ENCODE measurements around the gene CNTNAP2.

Gene CNTNAP2

DNA sequence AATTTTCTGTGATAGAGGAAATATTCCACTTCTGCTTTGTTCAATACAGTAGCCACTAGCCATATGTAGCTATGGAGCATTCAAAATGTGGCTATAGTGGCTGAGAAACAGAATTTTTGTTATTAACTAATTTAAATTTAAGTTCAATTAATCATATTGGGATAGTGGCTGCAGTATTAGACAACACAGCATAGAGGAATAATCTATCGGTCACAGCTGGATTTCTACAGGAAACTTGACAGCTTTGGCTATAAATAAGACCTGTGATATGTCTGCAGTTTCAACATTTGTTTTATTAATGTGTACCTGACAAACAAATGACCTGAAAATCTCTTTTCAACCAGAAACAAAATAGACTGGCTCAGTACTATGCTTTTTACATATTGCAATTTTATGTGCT is 953.2 kb downstream of the CNTNAP2 start:
- no peaks in the 10 kb centered on the region for H4K20me1 ChIP-seq
- peaks cover 10% of the 10 kb centered on the region for H3K9me3 ChIP-seq
- H3K9ac ChIP-seq, result no peak overlapping the region
- H3K4me1 ChIP-seq, result peaks cover 12% of the 10 kb centered on the region
- H3K27me3 ChIP-seq, result no peaks in the 10 kb centered on the region
- no peaks in the 10 kb centered on the region for H3K36me3 ChIP-seq
- TF ChIP-seq Cebpa-rat (IDR thresholded peaks at IDR 0.05), result no peak
- H3K4me3 ChIP-seq, result no peak overlapping the region
- no peak overlapping the region for H3K4me2 ChIP-seq
- no peak overlapping the region for H3K27ac ChIP-seq

- Histone ChIP-seq H3K27me3 (no peaks in the 10 kb centered on the region), H3K4me2 (no peak overlapping the region), H3K9ac (no peak overlapping the region), H3K36me3 (no peaks in the 10 kb centered on the region), H3K9me3 (peaks cover 10% of the 10 kb centered on the region), H4K20me1 (no peaks in the 10 kb centered on the region), H3K4me1 (peaks cover 12% of the 10 kb centered on the region), H3K4me3 (no peak overlapping the region), H3K27ac (no peak overlapping the region)
- TF ChIP-seq Cebpa-rat (IDR thresholded peaks at IDR 0.05), result no peak
These were observed 954.3 kb downstream of the CNTNAP2 start for GRCh38 chr7:147070886-147071285.

GRCh38 chr7:147071536-147071935 is 954.9 kb downstream of the CNTNAP2 start:
- H3K9ac ChIP-seq, result no peak overlapping the region
- H3K9me3 ChIP-seq, result peaks cover 10% of the 10 kb centered on the region

GRCh38 chr7:147078312-147078711 is 961.7 kb downstream of the CNTNAP2 start:
- Histone ChIP-seq H3K9me3 (no peaks in the 10 kb centered on the region), H3K9ac (no peak overlapping the region), H3K27me3 (no peaks in the 10 kb centered on the region), H3K27ac (no peak overlapping the region), H3K4me3 (no peak overlapping the region), H4K20me1 (no peaks in the 10 kb centered on the region), H3K4me2 (no peak overlapping the region), H3K4me1 (no peaks in the 10 kb centered on the region), H3K36me3 (no peaks in the 10 kb centered on the region)
- TF ChIP-seq Cebpa-rat (IDR thresholded peaks at IDR 0.05), result no peak

More at GRCh38 chr7:147071536-147071935, 954.9 kb downstream of the CNTNAP2 start:
- Histone ChIP-seq H3K36me3 (no peaks in the 10 kb centered on the region), H3K4me2 (no peak overlapping the region), H3K27me3 (no peaks in the 10 kb centered on the region), H3K4me1 (peaks cover 12% of the 10 kb centered on the region), H3K27ac (no peak overlapping the region), H4K20me1 (no peaks in the 10 kb centered on the region), H3K4me3 (no peak overlapping the region)
- no peak for TF ChIP-seq Cebpa-rat (IDR thresholded peaks at IDR 0.05)

DNA sequence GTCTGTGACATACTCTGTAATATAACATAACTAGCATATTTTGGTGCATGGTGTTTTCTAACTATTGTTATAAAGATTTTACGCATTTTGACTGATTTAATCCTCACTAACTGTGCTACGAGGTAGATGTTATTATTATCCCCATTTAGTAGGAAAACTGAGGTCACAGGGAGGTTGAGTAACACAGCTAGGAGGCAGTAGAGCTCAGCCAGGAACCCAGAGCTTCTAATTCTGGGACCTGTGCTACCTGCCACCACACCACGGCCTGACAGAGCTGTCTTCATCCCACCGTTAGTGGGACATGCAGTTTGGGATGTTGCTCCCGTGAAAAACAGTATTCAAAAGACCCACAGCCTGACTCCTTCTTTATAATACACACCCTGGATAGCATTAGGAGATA is 962.5 kb downstream of the CNTNAP2 start:
- no peak overlapping the region for H3K9ac ChIP-seq
- H3K27me3 ChIP-seq, result no peaks in the 10 kb centered on the region
- no peaks in the 10 kb centered on the region for H3K4me1 ChIP-seq
- H4K20me1 ChIP-seq, result no peaks in the 10 kb centered on the region
- no peak overlapping the region for H3K27ac ChIP-seq
- no peak for TF ChIP-seq Cebpa-rat (IDR thresholded peaks at IDR 0.05)
- no peak overlapping the region for H3K4me3 ChIP-seq
- H3K9me3 ChIP-seq, result no peaks in the 10 kb centered on the region
- no peaks in the 10 kb centered on the region for H3K36me3 ChIP-seq
- H3K4me2 ChIP-seq, result no peak overlapping the region

DNA sequence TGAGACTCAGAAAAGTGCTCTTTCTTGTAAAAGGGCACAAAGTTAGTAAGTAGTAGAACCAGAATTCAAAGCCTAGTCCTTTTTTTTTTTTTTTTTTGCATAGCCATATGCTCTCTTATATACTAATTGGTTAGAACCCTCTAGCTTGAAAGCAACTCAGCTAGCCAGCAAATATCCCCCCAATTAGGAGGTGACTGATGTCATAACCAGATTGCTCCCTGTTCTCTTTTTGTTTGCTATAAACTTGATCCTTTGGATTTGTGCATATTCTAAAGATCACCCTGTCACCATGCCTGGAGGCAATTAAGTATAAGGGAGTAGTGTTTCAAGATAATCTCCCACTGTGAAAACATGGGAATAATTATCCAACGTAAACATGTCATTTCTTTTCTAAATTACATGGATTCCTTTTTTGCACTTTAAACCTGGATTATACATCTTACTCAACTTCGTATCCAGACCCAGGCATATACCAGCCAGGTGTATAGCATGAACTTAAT is 963.4 kb downstream of the CNTNAP2 start:
- Histone ChIP-seq H3K9ac (no peak overlapping the region), H4K20me1 (no peaks in the 10 kb centered on the region), H3K9me3 (no peaks in the 10 kb centered on the region), H3K36me3 (no peaks in the 10 kb centered on the region), H3K4me3 (no peak overlapping the region), H3K4me2 (no peak overlapping the region), H3K27me3 (no peaks in the 10 kb centered on the region), H3K27ac (no peak overlapping the region), H3K4me1 (no peaks in the 10 kb centered on the region)
- TF ChIP-seq Cebpa-rat (IDR thresholded peaks at IDR 0.05), result no peak

DNA sequence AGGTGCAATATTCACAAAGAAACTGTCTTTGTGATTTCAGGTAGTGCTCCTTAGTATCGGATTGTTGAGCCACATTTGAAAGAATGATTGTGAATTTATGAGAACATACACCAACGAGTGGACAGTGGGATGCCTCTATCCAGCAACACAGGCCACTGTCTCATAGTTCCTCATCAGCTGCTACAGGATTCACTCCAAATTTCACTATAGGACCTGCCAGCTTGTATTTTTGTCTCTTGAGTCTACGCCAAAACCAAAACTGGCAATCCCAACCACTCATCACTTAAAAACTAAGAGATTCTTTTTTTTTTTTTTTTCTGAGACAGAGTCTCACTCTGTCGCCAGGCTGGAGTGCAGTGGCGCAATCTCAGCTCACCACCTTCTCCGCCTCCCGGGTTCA is 964.5 kb downstream of the CNTNAP2 start:
- Histone ChIP-seq H3K36me3 (no peaks in the 10 kb centered on the region), H3K4me3 (no peak overlapping the region), H3K4me2 (no peak overlapping the region), H3K27ac (no peak overlapping the region), H3K27me3 (no peaks in the 10 kb centered on the region), H3K4me1 (no peaks in the 10 kb centered on the region), H3K9me3 (no peaks in the 10 kb centered on the region), H3K9ac (no peak overlapping the region), H4K20me1 (no peaks in the 10 kb centered on the region)
- TF ChIP-seq Cebpa-rat (IDR thresholded peaks at IDR 0.05), result no peak

- Histone ChIP-seq H3K4me3 (no peak overlapping the region), H3K36me3 (no peaks in the 10 kb centered on the region), H3K9ac (no peak overlapping the region), H4K20me1 (no peaks in the 10 kb centered on the region), H3K4me1 (peaks cover 27% of the 10 kb centered on the region), H3K4me2 (peak overlapping the region; percentile 47), H3K9me3 (peaks cover 20% of the 10 kb centered on the region), H3K27ac (no peak overlapping the region), H3K27me3 (no peaks in the 10 kb centered on the region)
- TF ChIP-seq Cebpa-rat (IDR thresholded peaks at IDR 0.05), result no peak
These were observed 972.5 kb downstream of the CNTNAP2 start for GRCh38 chr7:147089051-147089461.

- Histone ChIP-seq H3K36me3 (no peaks in the 10 kb centered on the region), H3K9me3 (peaks cover 25% of the 10 kb centered on the region), H3K4me3 (no peak overlapping the region), H3K27me3 (no peaks in the 10 kb centered on the region), H3K4me2 (peak overlapping the region; percentile 47), H3K9ac (no peak overlapping the region), H3K27ac (no peak overlapping the region), H3K4me1 (peaks cover 27% of the 10 kb centered on the region), H4K20me1 (no peaks in the 10 kb centered on the region)
- TF ChIP-seq Cebpa-rat (IDR thresholded peaks at IDR 0.05), result no peak
These were observed 973.0 kb downstream of the CNTNAP2 start for GRCh38 chr7:147089608-147090007.

- Histone ChIP-seq H3K4me3 (no peak overlapping the region), H4K20me1 (no peaks in the 10 kb centered on the region), H3K4me1 (peaks cover 33% of the 10 kb centered on the region), H3K27me3 (no peaks in the 10 kb centered on the region), H3K9me3 (peaks cover 32% of the 10 kb centered on the region), H3K36me3 (peaks cover 4% of the 10 kb centered on the region; the same call in 1 of the 2 replicates), H3K9ac (0 out of 2 replicates have a peak overlapping the region, but pooled peaks have one; percentile 16), H3K27ac (peak overlapping the region; percentile 66), H3K4me2 (peak overlapping the region; percentile 69)
- no peak for TF ChIP-seq Cebpa-rat (IDR thresholded peaks at IDR 0.05)
These were observed 980.0 kb downstream of the CNTNAP2 start for GRCh38 chr7:147096629-147097028.

DNA sequence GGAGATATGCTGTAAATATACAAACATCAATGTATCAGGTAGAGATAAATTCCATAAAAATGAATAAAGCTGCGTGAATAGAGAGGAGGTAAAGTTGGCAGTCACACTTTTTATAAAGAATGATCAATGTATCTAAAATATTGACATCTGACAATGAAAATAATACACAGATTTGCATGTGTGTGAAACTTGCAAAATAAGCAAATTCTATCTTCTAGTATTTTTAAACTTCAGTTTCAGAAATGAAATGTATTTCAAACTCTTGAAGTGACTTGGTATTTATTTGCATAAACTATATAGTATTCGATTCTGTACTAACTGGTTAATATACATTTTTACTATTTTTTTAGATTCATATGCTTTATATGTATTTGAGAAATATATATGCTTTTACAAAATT is 986.6 kb downstream of the CNTNAP2 start:
- TF ChIP-seq Cebpa-rat (IDR thresholded peaks at IDR 0.05), result no peak
- no peak overlapping the region for H3K4me2 ChIP-seq
- no peaks in the 10 kb centered on the region for H3K4me1 ChIP-seq
- peaks cover 4% of the 10 kb centered on the region; the same call in 1 of the 2 replicates for H3K36me3 ChIP-seq
- no peak overlapping the region for H3K27ac ChIP-seq
- no peak overlapping the region for H3K4me3 ChIP-seq
- H3K9ac ChIP-seq, result no peak overlapping the region
- no peaks in the 10 kb centered on the region for H4K20me1 ChIP-seq
- H3K9me3 ChIP-seq, result peaks cover 15% of the 10 kb centered on the region
- no peaks in the 10 kb centered on the region for H3K27me3 ChIP-seq
